Endodermal cell (in vitro differentiated cells): ENCODE data around the gene DSN1. TPM values are rescaled to one million over a fixed set of nuclear protein-coding genes. Genes with fewer than 3 reads are reported as not detected.
A peak's percentile ranks its signal among the peaks of the same experiment; 100 is the strongest.

Experiments used
- DNase-seq: peaks from one replicate; pipeline ENCODE4 v3.0.0-alpha.2; 2017
- H3K27ac ChIP-seq: 2 replicates; pipeline ENCODE4 v1.5.1; 2013; ENCODE audit warnings: mild to moderate bottlenecking, low read depth, low read length, moderate library complexity
- H3K27me3 ChIP-seq: 2 replicates; pipeline ENCODE4 v1.6.1; 2013; ENCODE audit warnings: mild to moderate bottlenecking, low read length, moderate library complexity; ENCODE audit not compliant: insufficient read depth, control insufficient read depth, poor library complexity, severe bottlenecking
- H3K36me3 ChIP-seq: 2 replicates; pipeline ENCODE4 v1.7.0; 2013; ENCODE audit warnings: mild to moderate bottlenecking, low read length, moderate library complexity; ENCODE audit not compliant: control insufficient read depth, insufficient read depth
- H3K4me1 ChIP-seq: one replicate; pipeline ENCODE4 v1.7.0; 2013; ENCODE audit warnings: low read length; ENCODE audit not compliant: control insufficient read depth, insufficient read depth
- H3K4me3 ChIP-seq: 2 replicates; pipeline ENCODE4 v1.5.1; 2013; ENCODE audit warnings: mild to moderate bottlenecking, low read length, moderate library complexity
- H3K9ac ChIP-seq: 2 replicates; pipeline ENCODE4 v1.6.1; 2013; ENCODE audit warnings: mild to moderate bottlenecking, low read length, moderate library complexity; ENCODE audit not compliant: poor library complexity, severe bottlenecking; ENCODE audit errors: extremely low read depth
- H3K9me3 ChIP-seq: 2 replicates; pipeline ENCODE4 v1.6.1; 2013; ENCODE audit warnings: mild to moderate bottlenecking, low read length, moderate library complexity; ENCODE audit not compliant: control insufficient read depth
- H3K27ac Mint-ChIP-seq: 2 replicates; pipeline ENCODE4 v1.8.0; 2020; ENCODE audit warnings: mixed read lengths
- H3K27me3 Mint-ChIP-seq: 2 replicates; pipeline ENCODE4 v1.8.0; 2021; ENCODE audit warnings: mild to moderate bottlenecking, mixed read lengths; ENCODE audit not compliant: insufficient read depth
- H3K36me3 Mint-ChIP-seq: 2 replicates; pipeline ENCODE4 v1.8.0; 2020; ENCODE audit warnings: low read depth, mixed read lengths
- H3K4me1 Mint-ChIP-seq: 2 replicates; pipeline ENCODE4 v1.8.0; 2020; ENCODE audit warnings: mixed read lengths
- H3K4me3 Mint-ChIP-seq: 2 replicates; pipeline ENCODE4 v1.8.0; 2020; ENCODE audit warnings: mild to moderate bottlenecking, moderate library complexity, mixed read lengths
- H3K9me3 Mint-ChIP-seq: 2 replicates; pipeline ENCODE4 v1.8.0; 2020; ENCODE audit warnings: mild to moderate bottlenecking, mixed read lengths
- WGBS, 2 experiments: methylation state at CpG; one replicate each; pipeline versions ENCODE4 v1.1.5 to v1.1.7; 2013; ENCODE audit warnings: missing lambda C conversion rate in 2 of 2, mixed read lengths in 1 of 2; ENCODE audit not compliant: insufficient coverage in 1 of 2, insufficient read length in 1 of 2; 5-methylcytosine and 5-hydroxymethylcytosine counted together
- total RNA-seq, 2 donors: library from RNA; stranded (reverse); fragmentation: NEBNext Ultra II Directional in 1 of 2; extraction: Animal tissue kit (Norgen Biotek cat#: 25700) in 1 of 2; gene quantifications; 2 replicates in 1 of 2; 3 replicates in 1 of 2; pipeline ENCODE4 v1.2.1, GENCODE V29; 2021
- TF ChIP-seq, protein P1 (sequence below): fragments of 200-600 bp; sonication (generic); conservative IDR thresholded peaks from 2 replicates; pipeline ENCODE4 v1.5.0; 2021; ENCODE audit warnings: antibody characterized with exemption, mild to moderate bottlenecking

DSN1 gene
- total RNA-seq, 2 donors from 2014 or later: 21.4 to 32.4 TPM

DNA sequence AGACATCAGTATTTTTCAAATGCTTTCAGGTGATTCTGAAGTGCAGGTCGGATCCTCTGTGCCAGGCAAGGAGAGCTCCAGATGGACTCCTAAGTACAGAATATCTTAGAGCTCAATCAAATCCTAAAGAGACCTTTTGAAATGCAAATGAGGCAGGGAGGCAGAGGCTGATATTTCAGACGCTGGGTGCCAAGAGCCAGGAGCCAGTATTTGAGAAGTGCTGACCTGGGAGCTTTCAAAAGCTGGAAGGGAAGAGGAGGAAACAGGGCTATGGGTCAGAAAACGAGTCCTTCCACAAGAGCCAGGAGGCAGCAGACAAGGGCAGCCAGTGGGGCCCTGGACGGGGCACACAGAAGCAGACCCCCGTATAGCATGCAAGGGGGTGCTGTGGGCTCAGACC lies 46.1 kb upstream of the DSN1 start:
- H3K4me1 ChIP-seq: peaks cover 5% of the 10 kb centered on the region
- H3K4me3 ChIP-seq: no peak overlapping the region
- Mint-ChIP-seq H3K4me1 (peaks cover 15% of the 10 kb centered on the region), H3K36me3 (peaks cover 46% of the 10 kb centered on the region), H3K9me3 (no peaks in the 10 kb centered on the region), H3K27me3 (no peaks in the 10 kb centered on the region), H3K27ac (peak overlapping the region; percentile 81), H3K4me3 (no peak overlapping the region)
- no peaks in the 10 kb centered on the region for H3K27me3 ChIP-seq
- TF ChIP-seq, protein P1, sequence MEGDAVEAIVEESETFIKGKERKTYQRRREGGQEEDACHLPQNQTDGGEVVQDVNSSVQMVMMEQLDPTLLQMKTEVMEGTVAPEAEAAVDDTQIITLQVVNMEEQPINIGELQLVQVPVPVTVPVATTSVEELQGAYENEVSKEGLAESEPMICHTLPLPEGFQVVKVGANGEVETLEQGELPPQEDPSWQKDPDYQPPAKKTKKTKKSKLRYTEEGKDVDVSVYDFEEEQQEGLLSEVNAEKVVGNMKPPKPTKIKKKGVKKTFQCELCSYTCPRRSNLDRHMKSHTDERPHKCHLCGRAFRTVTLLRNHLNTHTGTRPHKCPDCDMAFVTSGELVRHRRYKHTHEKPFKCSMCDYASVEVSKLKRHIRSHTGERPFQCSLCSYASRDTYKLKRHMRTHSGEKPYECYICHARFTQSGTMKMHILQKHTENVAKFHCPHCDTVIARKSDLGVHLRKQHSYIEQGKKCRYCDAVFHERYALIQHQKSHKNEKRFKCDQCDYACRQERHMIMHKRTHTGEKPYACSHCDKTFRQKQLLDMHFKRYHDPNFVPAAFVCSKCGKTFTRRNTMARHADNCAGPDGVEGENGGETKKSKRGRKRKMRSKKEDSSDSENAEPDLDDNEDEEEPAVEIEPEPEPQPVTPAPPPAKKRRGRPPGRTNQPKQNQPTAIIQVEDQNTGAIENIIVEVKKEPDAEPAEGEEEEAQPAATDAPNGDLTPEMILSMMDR: no peak
- DNase-seq: peak; percentile 71
- H3K9me3 ChIP-seq: no peaks in the 10 kb centered on the region
- H3K27ac ChIP-seq: peak overlapping the region; percentile 80
- WGBS, 2 experiments: 22 to 52% methylated on average over 5 of the region's 5 CpGs
- H3K9ac ChIP-seq: no peak overlapping the region
- H3K36me3 ChIP-seq: peaks cover 39% of the 10 kb centered on the region

DNA sequence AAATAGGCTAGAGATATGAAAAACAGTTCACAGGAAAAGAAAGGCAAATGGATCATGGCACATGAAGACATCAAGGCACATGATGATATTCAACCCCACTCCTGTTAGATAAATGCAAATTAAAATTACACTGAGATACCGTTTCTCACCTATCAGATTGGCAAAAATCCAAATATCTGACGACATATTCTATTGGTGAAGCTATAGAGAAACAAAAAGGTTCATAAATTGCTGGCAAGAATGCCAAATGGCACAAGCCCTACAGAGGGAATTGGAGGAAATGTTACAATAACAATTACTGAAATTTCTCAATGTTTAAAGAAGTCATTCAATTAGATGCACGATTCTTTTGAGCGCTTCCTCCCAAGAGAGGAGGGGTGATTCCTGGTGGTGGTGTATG lies 45.3 kb upstream of the DSN1 start:
- Mint-ChIP-seq H3K27ac (no peak overlapping the region), H3K4me1 (peaks cover 19% of the 10 kb centered on the region), H3K27me3 (no peaks in the 10 kb centered on the region), H3K4me3 (no peak overlapping the region), H3K36me3 (peaks cover 46% of the 10 kb centered on the region), H3K9me3 (no peaks in the 10 kb centered on the region)
- H3K9ac ChIP-seq: no peak overlapping the region
- TF ChIP-seq, protein P1: no peak
- 90 to 97% methylated on average over 3 to 4 of the region's 4 CpGs for WGBS, 2 experiments
- H3K9me3 ChIP-seq: no peaks in the 10 kb centered on the region
- no peak overlapping the region for H3K4me3 ChIP-seq
- H3K27me3 ChIP-seq: no peaks in the 10 kb centered on the region
- no peak for DNase-seq
- peaks cover 41% of the 10 kb centered on the region for H3K36me3 ChIP-seq
- H3K4me1 ChIP-seq: peaks cover 5% of the 10 kb centered on the region
- H3K27ac ChIP-seq: no peak overlapping the region

GRCh38 chr20:36818185-36818584 lies 44.6 kb upstream of the DSN1 start:
- Histone ChIP-seq H3K9me3 (no peaks in the 10 kb centered on the region), H3K4me1 (peaks cover 5% of the 10 kb centered on the region), H3K36me3 (peaks cover 41% of the 10 kb centered on the region), H3K27me3 (no peaks in the 10 kb centered on the region), H3K9ac (no peak overlapping the region), H3K4me3 (no peak overlapping the region), H3K27ac (no peak overlapping the region)
- H3K27me3 Mint-ChIP-seq: no peaks in the 10 kb centered on the region
- H3K36me3 Mint-ChIP-seq: peaks cover 47% of the 10 kb centered on the region
- WGBS, 2 experiments: 87 to 100% methylated on average over 1 of the region's 1 CpG
- H3K9me3 Mint-ChIP-seq: no peaks in the 10 kb centered on the region
- DNase-seq: no peak
- no peak overlapping the region for H3K4me3 Mint-ChIP-seq
- TF ChIP-seq, protein P1: no peak
- peaks cover 21% of the 10 kb centered on the region for H3K4me1 Mint-ChIP-seq
- H3K27ac Mint-ChIP-seq: no peak overlapping the region
